ENCODE data around the gene HPCA. TPM values are rescaled to one million over a fixed set of nuclear protein-coding genes. Genes with fewer than 3 reads are reported as not detected.

HPCA gene
- total and polyA plus RNA-seq, 11 donors = 0.29 TPM; not detected in 10

DNA sequence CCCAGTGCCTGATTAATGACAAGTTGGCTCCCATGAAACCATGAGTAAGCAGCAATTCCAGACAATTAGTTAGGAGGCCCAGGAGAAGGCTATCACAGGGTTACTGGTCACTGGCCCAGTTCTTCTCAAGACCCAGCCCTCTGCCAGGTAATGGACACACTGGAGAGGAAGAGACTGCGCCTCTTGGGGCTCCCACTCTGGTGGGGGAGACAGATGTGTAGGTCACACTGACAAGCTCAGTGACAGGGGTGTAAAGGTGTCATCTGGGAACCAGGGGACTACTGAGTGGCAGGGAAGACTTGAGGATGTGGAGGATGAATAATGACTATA, 4.9 kb downstream of the HPCA start:
- no peak for DNase-seq
- peaks cover 0 to 23% (median 9%) of the 10 kb centered on the region in 12 donors for H3K4me1 ChIP-seq
- peaks cover 0 to 76% (median 40%) of the 10 kb centered on the region in 9 donors for H3K27me3 ChIP-seq
- H3K27ac ChIP-seq = no peak overlapping the region
- no peak overlapping the region for H3K4me3 ChIP-seq
- no peaks in the 10 kb centered on the region for H3K9me3 ChIP-seq
- no peak for ATAC-seq
- TF ChIP-seq, protein P1, sequence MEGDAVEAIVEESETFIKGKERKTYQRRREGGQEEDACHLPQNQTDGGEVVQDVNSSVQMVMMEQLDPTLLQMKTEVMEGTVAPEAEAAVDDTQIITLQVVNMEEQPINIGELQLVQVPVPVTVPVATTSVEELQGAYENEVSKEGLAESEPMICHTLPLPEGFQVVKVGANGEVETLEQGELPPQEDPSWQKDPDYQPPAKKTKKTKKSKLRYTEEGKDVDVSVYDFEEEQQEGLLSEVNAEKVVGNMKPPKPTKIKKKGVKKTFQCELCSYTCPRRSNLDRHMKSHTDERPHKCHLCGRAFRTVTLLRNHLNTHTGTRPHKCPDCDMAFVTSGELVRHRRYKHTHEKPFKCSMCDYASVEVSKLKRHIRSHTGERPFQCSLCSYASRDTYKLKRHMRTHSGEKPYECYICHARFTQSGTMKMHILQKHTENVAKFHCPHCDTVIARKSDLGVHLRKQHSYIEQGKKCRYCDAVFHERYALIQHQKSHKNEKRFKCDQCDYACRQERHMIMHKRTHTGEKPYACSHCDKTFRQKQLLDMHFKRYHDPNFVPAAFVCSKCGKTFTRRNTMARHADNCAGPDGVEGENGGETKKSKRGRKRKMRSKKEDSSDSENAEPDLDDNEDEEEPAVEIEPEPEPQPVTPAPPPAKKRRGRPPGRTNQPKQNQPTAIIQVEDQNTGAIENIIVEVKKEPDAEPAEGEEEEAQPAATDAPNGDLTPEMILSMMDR (IDR thresholded peaks at IDR 0.05) = no peak
- WGBS, 4 donors = 85 to 97% (median 89%) methylated on average over 1 of the region's 1 CpG
- no peaks in the 10 kb centered on the region for H3K36me3 ChIP-seq
- intact Hi-C loops (cut with DNase I) = no loop called here

DNA sequence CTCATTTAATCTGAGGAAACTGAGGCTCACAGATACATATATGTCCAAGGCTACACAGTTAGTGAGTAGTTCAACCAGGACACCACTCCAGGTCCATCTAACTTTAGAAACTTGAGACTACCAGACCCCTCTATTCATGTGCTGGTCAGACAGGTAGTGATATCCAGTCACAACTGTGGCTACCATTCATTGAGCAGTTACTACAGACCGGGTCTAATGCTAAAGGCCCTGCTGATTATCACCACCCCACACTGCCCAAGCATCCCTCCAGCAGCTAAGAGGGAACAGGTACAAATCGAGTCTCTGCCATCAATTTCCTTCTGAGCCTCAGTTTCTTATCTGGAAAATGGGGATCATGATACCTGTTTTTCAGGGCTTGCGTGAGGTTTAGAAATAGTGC, 5.3 kb downstream of the HPCA start:
- H3K36me3 ChIP-seq = no peaks in the 10 kb centered on the region
- intact Hi-C loops (cut with DNase I) = no loop called here
- no peak overlapping the region for H3K27ac ChIP-seq
- ATAC-seq (no peak), DNase-seq (no peak)
- no peak overlapping the region for H3K4me3 ChIP-seq
- WGBS, 4 donors = 84 to 95% (median 91%) methylated on average over 3 of the region's 3 CpGs
- peaks cover 0 to 72% (median 36%) of the 10 kb centered on the region in 9 donors for H3K27me3 ChIP-seq
- peaks cover 0 to 19% (median 6%) of the 10 kb centered on the region in 12 donors for H3K4me1 ChIP-seq
- no peak for TF ChIP-seq POLR2A (IDR thresholded peaks at IDR 0.05)
- TF ChIP-seq, protein P1 (IDR thresholded peaks at IDR 0.05) = no peak
- H3K9me3 ChIP-seq = no peaks in the 10 kb centered on the region

DNA sequence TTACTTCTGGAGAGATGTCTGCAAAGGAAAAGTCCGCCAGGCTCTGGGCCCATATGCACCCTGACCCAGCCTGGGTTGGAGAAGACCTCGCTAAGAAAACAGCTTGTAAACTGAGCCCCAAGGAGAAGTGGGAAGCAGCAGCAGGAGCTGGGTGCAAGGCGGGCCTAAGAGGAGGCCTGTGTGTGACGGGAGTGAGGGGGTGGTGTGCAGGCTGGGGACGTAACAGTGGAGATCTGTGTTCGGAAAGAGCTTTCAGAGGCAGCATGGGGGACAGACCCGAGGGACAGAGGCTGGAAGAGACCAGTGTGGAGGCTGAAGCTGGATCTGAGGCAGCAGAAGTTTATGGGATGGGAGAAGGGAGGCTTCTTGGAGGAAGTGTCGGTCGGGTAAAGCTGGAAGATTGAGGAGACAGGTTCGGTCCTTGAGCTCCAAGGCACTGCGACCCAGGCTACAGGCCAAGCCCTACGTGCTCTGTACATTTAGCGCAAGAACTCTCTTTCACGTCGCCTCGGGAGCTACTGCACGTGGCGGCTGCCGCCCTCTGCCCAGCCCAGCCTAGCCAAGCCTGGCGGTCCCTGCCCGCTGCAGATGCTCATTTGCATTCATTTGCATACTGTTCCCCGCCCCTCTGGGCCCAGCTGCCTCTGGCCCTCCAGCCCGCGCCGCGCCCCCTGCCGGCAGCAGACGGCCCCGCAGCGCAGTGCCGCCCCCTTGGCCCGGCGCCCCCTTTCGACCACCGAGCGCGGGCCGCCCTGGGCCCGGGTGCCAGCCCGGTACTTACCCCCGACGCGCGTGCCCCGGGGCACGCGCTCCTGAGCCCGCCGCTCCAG, 6.3 kb downstream of the HPCA start:
- Histone ChIP-seq H3K27me3 (peaks cover 0 to 62% (median 27%) of the 10 kb centered on the region in 9 donors), H3K4me1 (peaks cover 0 to 18% (median 6%) of the 10 kb centered on the region in 12 donors), H3K9me3 (no peaks in the 10 kb centered on the region), H3K4me3 (peak overlapping the region; percentile 4 to 58 (median 48)), H3K36me3 (no peaks in the 10 kb centered on the region), H3K27ac (no peak overlapping the region)
- TF ChIP-seq, protein P1 (IDR thresholded peaks at IDR 0.05) = peak in 10 of 12 donors; percentile 15 to 59 (median 40)
- no peak for TF ChIP-seq POLR2A (IDR thresholded peaks at IDR 0.05)
- 18 to 43% (median 24%) methylated on average over 26 to 49 of the region's 49 CpGs for WGBS, 4 donors
- intact Hi-C loops (cut with DNase I) = no loop called here
- peak in 1 of 5 donors; percentile 18 for DNase-seq
- peak in 2 of 4 donors; percentile 9 to 42 for ATAC-seq

DNA sequence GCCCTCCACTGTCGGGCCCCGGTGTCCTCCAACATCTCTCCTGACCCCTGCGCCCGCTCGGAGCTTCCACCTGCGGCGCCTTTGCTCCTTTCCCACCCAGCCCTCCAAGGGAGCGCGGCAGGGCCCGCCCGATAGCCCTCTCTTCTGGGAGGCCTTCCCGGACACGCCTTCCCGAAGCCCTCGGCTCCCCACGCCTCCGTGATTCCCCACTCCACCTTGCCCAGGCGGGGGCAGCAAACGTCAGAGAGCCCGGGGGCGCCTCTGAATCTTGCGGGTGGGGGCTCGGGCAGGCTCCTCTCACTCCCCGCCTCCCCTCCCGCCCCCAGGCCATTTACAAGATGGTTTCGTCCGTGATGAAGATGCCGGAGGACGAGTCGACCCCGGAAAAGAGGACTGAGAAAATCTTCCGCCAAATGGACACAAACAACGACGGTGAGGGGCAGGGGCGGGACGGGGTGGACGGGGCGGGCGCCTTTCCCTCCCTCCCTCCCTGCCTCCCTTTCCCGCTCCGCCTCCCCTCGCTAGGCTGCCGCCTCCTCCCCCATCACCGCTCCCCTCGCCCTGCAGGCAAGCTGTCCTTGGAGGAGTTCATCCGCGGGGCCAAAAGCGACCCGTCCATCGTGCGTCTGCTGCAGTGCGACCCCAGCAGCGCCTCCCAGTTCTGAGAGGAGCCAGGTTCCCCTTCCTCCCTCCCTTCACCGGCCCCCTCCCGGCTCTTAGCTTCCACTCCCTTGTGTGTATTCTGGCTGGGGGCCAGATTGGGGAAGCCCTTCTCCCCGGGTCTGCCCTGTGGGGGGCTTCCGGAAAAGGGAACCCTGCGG, 7.1 kb downstream of the HPCA start:
- peak in 3 of 4 donors; percentile 6 to 63 (median 51) for ATAC-seq
- DNase-seq = peak in 3 of 5 donors; percentile 44 to 53 (median 48)
- no peak for TF ChIP-seq POLR2A (IDR thresholded peaks at IDR 0.05)
- TF ChIP-seq, protein P1 (IDR thresholded peaks at IDR 0.05) = peak in 7 of 12 donors; percentile 7 to 33 (median 26)
- H3K36me3 ChIP-seq = no peaks in the 10 kb centered on the region
- H3K4me3 ChIP-seq = peak overlapping the region; percentile 4 to 58 (median 48)
- H3K9me3 ChIP-seq = no peaks in the 10 kb centered on the region
- WGBS, 4 donors = 2 to 4% (median 3%) methylated on average over 28 to 58 of the region's 58 CpGs
- H3K4me1 ChIP-seq = peaks cover 0 to 18% (median 6%) of the 10 kb centered on the region in 12 donors
- peaks cover 0 to 54% (median 22%) of the 10 kb centered on the region in 9 donors for H3K27me3 ChIP-seq
- H3K27ac ChIP-seq = peak overlapping the region in 1 of 12 donors; percentile 38
- intact Hi-C loops (cut with DNase I) = no loop called here

All from heart left ventricle (tissue), 16 donors.